WERI-Rb-1 (cell line): ENCODE measurements around the gene SIDT2.

Experiments used
- DNase-seq: peaks from one replicate; pipeline ENCODE4 v3.0.0-alpha.2; 2020
- H3K27ac ChIP-seq: fragments of 250-450 bp; sonication (Bioruptor Pico); 2 replicates; pipeline ENCODE4 v1.5.1; 2020; ENCODE audit warnings: mild to moderate bottlenecking, moderate library complexity
- H3K27me3 ChIP-seq: fragments of 250-450 bp; sonication (Bioruptor Pico); 2 replicates; pipeline ENCODE4 v1.5.1; 2021; ENCODE audit warnings: mild to moderate bottlenecking, low read depth, moderate library complexity; ENCODE audit not compliant: insufficient read depth, severe bottlenecking
- H3K36me3 ChIP-seq: fragments of 250-450 bp; sonication (Bioruptor Pico); 2 replicates; pipeline ENCODE4 v1.5.1; 2020; ENCODE audit warnings: mild to moderate bottlenecking, moderate library complexity
- H3K4me3 ChIP-seq: 2 replicates; pipeline ENCODE4 v1.5.1; 2011; ENCODE audit warnings: low read depth, mild to moderate bottlenecking, control low read depth, low read length
- H3K9me3 ChIP-seq: fragments of 250-450 bp; sonication (Bioruptor Pico); 2 replicates; pipeline ENCODE4 v1.5.1; 2021; ENCODE audit warnings: mild to moderate bottlenecking, moderate library complexity; ENCODE audit not compliant: severe bottlenecking
- CTCF ChIP-seq: IDR thresholded peaks from 2 replicates; pipeline ENCODE4 v1.5.1; 2011; ENCODE audit warnings: low read depth, mild to moderate bottlenecking, control low read depth, inconsistent platforms, low read length

SIDT2 gene

GRCh38 chr11:117221775-117222517 lies 43.4 kb downstream of the SIDT2 start:
- DNase-seq, result no peak

GRCh38 chr11:117222991-117223740 lies 44.6 kb downstream of the SIDT2 start:
- Histone ChIP-seq H3K9me3 (no peaks in the 10 kb centered on the region), H3K27ac (no peak overlapping the region), H3K27me3 (no peaks in the 10 kb centered on the region), H3K36me3 (peaks cover 80% of the 10 kb centered on the region), H3K4me3 (no peak overlapping the region)
- no peak for TF ChIP-seq CTCF
- DNase-seq, result no peak

More at GRCh38 chr11:117221775-117222517, 43.4 kb downstream of the SIDT2 start:
- Histone ChIP-seq H3K27ac (no peak overlapping the region), H3K27me3 (no peaks in the 10 kb centered on the region), H3K4me3 (no peak overlapping the region), H3K36me3 (peaks cover 79% of the 10 kb centered on the region), H3K9me3 (no peaks in the 10 kb centered on the region)
- no peak for TF ChIP-seq CTCF

- TF ChIP-seq CTCF, result no peak
- no peak for DNase-seq
- H3K36me3 ChIP-seq, result peaks cover 77% of the 10 kb centered on the region
- no peak overlapping the region for H3K27ac ChIP-seq
- H3K27me3 ChIP-seq, result no peaks in the 10 kb centered on the region
- H3K9me3 ChIP-seq, result no peaks in the 10 kb centered on the region
- no peak overlapping the region for H3K4me3 ChIP-seq
These were observed 45.5 kb downstream of the SIDT2 start for GRCh38 chr11:117223741-117224689.

- no peaks in the 10 kb centered on the region for H3K27me3 ChIP-seq
- TF ChIP-seq CTCF, result no peak
- H3K4me3 ChIP-seq, result no peak overlapping the region
- peaks cover 75% of the 10 kb centered on the region for H3K36me3 ChIP-seq
- H3K27ac ChIP-seq, result no peak overlapping the region
- H3K9me3 ChIP-seq, result no peaks in the 10 kb centered on the region
- no peak for DNase-seq
These were observed 47.1 kb downstream of the SIDT2 start for GRCh38 chr11:117225553-117226170.
